H9 (cell line): ENCODE results near the gene PRODH. TPM values are rescaled to one million over a fixed set of nuclear protein-coding genes. Genes with fewer than 3 reads are reported as not detected.
"Not testable (repeated sequence)": the region's sequence is repeated elsewhere in the genome, so short reads cannot be mapped to it uniquely, and the experiment has no call there.

Experiments
- DNase-seq: peaks from one replicate; pipeline ENCODE4 v3.0.0-alpha.2; 2017
- H2AFZ ChIP-seq: one replicate; pipeline ENCODE4 v1.6.1; 2013; ENCODE audit warnings: mild to moderate bottlenecking, low read length, control low read depth, moderate library complexity
- H2AK5ac ChIP-seq: 2 replicates; pipeline ENCODE4 v1.6.1; 2013; ENCODE audit warnings: low read length, control low read depth, mixed read lengths; ENCODE audit not compliant: insufficient read length
- H2BK120ac ChIP-seq: one replicate; pipeline ENCODE4 v1.6.1; 2013; ENCODE audit warnings: low read depth, mild to moderate bottlenecking, low read length, control low read depth, inconsistent platforms; ENCODE audit not compliant: poor library complexity, severe bottlenecking
- H2BK12ac ChIP-seq: 2 replicates; pipeline ENCODE4 v1.6.1; 2013; ENCODE audit warnings: low read length, control low read depth, mixed read lengths, low read depth; ENCODE audit not compliant: insufficient read length
- H2BK15ac ChIP-seq: 2 replicates; pipeline ENCODE4 v1.6.1; 2013; ENCODE audit warnings: low read depth, low read length, control low read depth
- H2BK20ac ChIP-seq: one replicate; pipeline ENCODE4 v1.6.1; 2013; ENCODE audit warnings: low read depth, mild to moderate bottlenecking, low read length, control low read depth, inconsistent platforms; ENCODE audit not compliant: poor library complexity, severe bottlenecking
- H2BK5ac ChIP-seq: 2 replicates; pipeline ENCODE4 v1.6.1; 2013; ENCODE audit warnings: low read length, control low read depth, mixed read lengths; ENCODE audit not compliant: insufficient read length
- H3K14ac ChIP-seq: 2 replicates; pipeline ENCODE4 v1.6.1; 2013; ENCODE audit warnings: low read length, control low read depth; ENCODE audit not compliant: insufficient read depth
- H3K18ac ChIP-seq: 2 replicates; pipeline ENCODE4 v1.6.1; 2013; ENCODE audit warnings: low read depth, mild to moderate bottlenecking, mixed read lengths, low read length, control low read depth; ENCODE audit not compliant: insufficient read length
- H3K23ac ChIP-seq: 2 replicates; pipeline ENCODE4 v1.6.1; 2013; ENCODE audit warnings: low read length, control low read depth, mixed read lengths, low read depth; ENCODE audit not compliant: insufficient read length
- H3K23me2 ChIP-seq: 2 replicates; pipeline ENCODE4 v1.6.1; 2013; ENCODE audit warnings: low read depth, mild to moderate bottlenecking, mixed read lengths, low read length, control low read depth; ENCODE audit not compliant: insufficient read length, poor library complexity, severe bottlenecking
- H3K27ac ChIP-seq: 2 replicates; pipeline ENCODE4 v1.5.1; 2013; ENCODE audit warnings: low read length, control low read depth, mixed read lengths, low read depth; ENCODE audit not compliant: insufficient read length
- H3K27me3 ChIP-seq: 2 replicates; pipeline ENCODE4 v1.6.1; 2013; ENCODE audit warnings: low read length, control low read depth, inconsistent platforms; ENCODE audit not compliant: insufficient read depth
- H3K4ac ChIP-seq: 2 replicates; pipeline ENCODE4 v1.6.1; 2013; ENCODE audit warnings: low read depth, mild to moderate bottlenecking, control low read depth, inconsistent platforms, low read length, moderate library complexity
- H3K4me1 ChIP-seq: 2 replicates; pipeline ENCODE4 v1.6.1; 2013; ENCODE audit warnings: low read length, control low read depth, inconsistent platforms; ENCODE audit not compliant: insufficient read depth
- H3K4me2 ChIP-seq: 2 replicates; pipeline ENCODE4 v1.6.1; 2013; ENCODE audit warnings: low read length, control low read depth, mixed read lengths; ENCODE audit not compliant: insufficient read length, insufficient read depth
- H3K56ac ChIP-seq: 2 replicates; pipeline ENCODE4 v1.6.1; 2013; ENCODE audit warnings: low read depth, mild to moderate bottlenecking, mixed read lengths, low read length, control low read depth; ENCODE audit not compliant: insufficient read length
- H3K79me1 ChIP-seq: 2 replicates; pipeline ENCODE4 v1.6.1; 2013; ENCODE audit warnings: low read depth, mild to moderate bottlenecking, moderate library complexity, low read length, control low read depth, inconsistent platforms; ENCODE audit not compliant: insufficient read depth, poor library complexity, severe bottlenecking
- H3K79me2 ChIP-seq: 2 replicates; pipeline ENCODE4 v1.6.1; 2013; ENCODE audit warnings: low read length, control low read depth, inconsistent platforms; ENCODE audit not compliant: insufficient read depth
- H3K9ac ChIP-seq: 2 replicates; pipeline ENCODE4 v1.6.1; 2013; ENCODE audit warnings: low read length, control low read depth, mixed read lengths; ENCODE audit not compliant: insufficient read length; ENCODE audit errors: extremely low read depth
- H3K9me3 ChIP-seq: one replicate; pipeline ENCODE4 v1.6.1; 2013; ENCODE audit warnings: low read depth, low read length, inconsistent platforms; ENCODE audit not compliant: control insufficient read depth
- H3T11ph ChIP-seq: one replicate; pipeline ENCODE4 v1.6.1; 2013; ENCODE audit warnings: mild to moderate bottlenecking, low read length, control low read depth, inconsistent platforms
- H4K20me1 ChIP-seq: one replicate; pipeline ENCODE4 v1.6.1; 2013; ENCODE audit not compliant: control insufficient read depth, insufficient read length, insufficient read depth
- H4K5ac ChIP-seq: 2 replicates; pipeline ENCODE4 v1.6.1; 2013; ENCODE audit warnings: low read depth, mild to moderate bottlenecking, mixed read lengths, low read length, control low read depth; ENCODE audit not compliant: insufficient read length
- H4K8ac ChIP-seq: replicated peaks from 2 replicates; pipeline ENCODE4 v1.6.1; 2013; ENCODE audit warnings: low read length, control low read depth, mixed read lengths, low read depth; ENCODE audit not compliant: insufficient read length
- H4K91ac ChIP-seq: 2 replicates; pipeline ENCODE4 v1.6.1; 2013; ENCODE audit warnings: low read depth, mild to moderate bottlenecking, moderate library complexity, mixed read lengths, low read length, control low read depth; ENCODE audit not compliant: insufficient read length
- H3K27ac Mint-ChIP-seq, 3 experiments: 2 replicates in 2 of 3; 3 replicates in 1 of 3; pipeline ENCODE4 v1.8.0; 2020 to 2021; ENCODE audit warnings: mixed read lengths in 3 of 3, mild to moderate bottlenecking in 1 of 3, moderate library complexity in 1 of 3
- H3K27me3 Mint-ChIP-seq: 2 replicates; pipeline ENCODE4 v1.8.0; 2021; ENCODE audit warnings: low read depth, mild to moderate bottlenecking, moderate library complexity, mixed read lengths
- H3K36me3 Mint-ChIP-seq, 3 experiments: 2 replicates in 2 of 3; 3 replicates in 1 of 3; pipeline ENCODE4 v1.8.0; 2020 to 2021; ENCODE audit warnings: low read depth in 3 of 3, mixed read lengths in 3 of 3; ENCODE audit not compliant: insufficient read depth in 1 of 3
- H3K4me1 Mint-ChIP-seq, 2 experiments: 2 replicates each; pipeline ENCODE4 v1.8.0; 2020; ENCODE audit warnings: mixed read lengths in 2 of 2
- H3K4me3 Mint-ChIP-seq, 2 experiments: 2 replicates in 1 of 2; 3 replicates in 1 of 2; pipeline ENCODE4 v1.8.0; 2020 to 2021; ENCODE audit warnings: mild to moderate bottlenecking in 2 of 2, mixed read lengths in 2 of 2, moderate library complexity in 1 of 2
- H3K9me3 Mint-ChIP-seq, 2 experiments: 2 replicates in 1 of 2; 3 replicates in 1 of 2; pipeline ENCODE4 v1.8.0; 2020; ENCODE audit warnings: mild to moderate bottlenecking in 2 of 2, mixed read lengths in 2 of 2, moderate library complexity in 1 of 2
- WGBS: extraction: QIAGEN DNeasy Blood & Tissue Kit; methylation state at CpG from one replicate; pipeline ENCODE4 v1.1.7; 2013; ENCODE audit warnings: missing lambda C conversion rate, low lambda C conversion rate, mixed read lengths; ENCODE audit not compliant: insufficient read length; ENCODE audit errors: extremely low coverage; 5-methylcytosine and 5-hydroxymethylcytosine counted together
- total RNA-seq: library from RNA; stranded (reverse); gene quantifications from 2 replicates; pipeline ENCODE4 v1.2.1, GENCODE V29; 2021

The PRODH gene
- total RNA-seq, 1 experiment from 2014 or later: 51.2 TPM

DNA sequence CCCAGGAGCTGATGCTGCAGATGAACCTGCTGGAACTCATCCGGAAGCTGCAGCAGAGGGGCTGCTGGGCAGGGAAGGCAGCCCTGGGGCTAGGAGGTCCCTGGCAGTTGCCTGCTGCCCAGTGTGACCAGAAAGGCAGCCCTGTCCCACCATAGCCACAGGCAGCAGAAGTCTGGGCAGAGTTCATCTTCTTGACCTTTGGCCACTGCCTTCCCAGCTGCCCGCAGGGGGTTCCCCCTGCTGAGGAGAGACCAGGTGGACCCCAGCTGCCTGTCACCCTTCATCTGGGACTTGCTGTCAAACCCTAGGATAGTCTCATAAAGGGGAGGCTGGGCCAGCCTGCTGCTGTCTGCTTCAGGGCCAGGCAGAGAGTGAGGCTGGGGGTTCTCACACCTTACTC is 24.6 kb downstream of the PRODH start:
- H3K27me3 ChIP-seq, H2BK12ac ChIP-seq, H3T11ph ChIP-seq, H3K9me3 ChIP-seq, H3K14ac ChIP-seq, H3K4me1 ChIP-seq, H3K23me2 ChIP-seq, H2AFZ ChIP-seq, H3K9ac ChIP-seq, H4K20me1 ChIP-seq, H3K4me3 Mint-ChIP-seq, H2BK20ac ChIP-seq, H4K8ac ChIP-seq, H3K9me3 Mint-ChIP-seq, H3K79me2 ChIP-seq, H3K56ac ChIP-seq, H3K18ac ChIP-seq, H4K91ac ChIP-seq, DNase-seq, H3K23ac ChIP-seq, H3K4me1 Mint-ChIP-seq, H3K27ac Mint-ChIP-seq, H3K36me3 Mint-ChIP-seq, H3K27ac ChIP-seq, H2BK120ac ChIP-seq, H2BK5ac ChIP-seq, H3K4ac ChIP-seq, H3K27me3 Mint-ChIP-seq, H3K79me1 ChIP-seq, H3K4me2 ChIP-seq, H2BK15ac ChIP-seq, H2AK5ac ChIP-seq, H4K5ac ChIP-seq: not testable (repeated sequence)
- WGBS: no CpG with 5 or more reads among the region's 2 CpGs
